Uterus (tissue), 2 donors: ENCODE measurements around the gene C11orf98.

Experiments
- POLR2A ChIP-seq, 2 donors: fragments of 450-650 bp; IDR thresholded peaks; one replicate each; pipeline ENCODE4 v1.6.1; 2016; ENCODE audit warnings: antibody characterized with exemption in 2 of 2, mild to moderate bottlenecking in 1 of 2, moderate library complexity in 1 of 2
- TF ChIP-seq, protein P1 (sequence below), 4 experiments: fragments of 200-600 bp in 2 of 4; fragments of 450-650 bp in 2 of 4; sonication (generic) in 2 of 4; IDR thresholded peaks; one replicate each; pipeline ENCODE4 v1.5.1; 2016 to 2019; ENCODE audit warnings: antibody characterized with exemption in 4 of 4, mild to moderate bottlenecking in 2 of 4, moderate library complexity in 1 of 4

DNA sequence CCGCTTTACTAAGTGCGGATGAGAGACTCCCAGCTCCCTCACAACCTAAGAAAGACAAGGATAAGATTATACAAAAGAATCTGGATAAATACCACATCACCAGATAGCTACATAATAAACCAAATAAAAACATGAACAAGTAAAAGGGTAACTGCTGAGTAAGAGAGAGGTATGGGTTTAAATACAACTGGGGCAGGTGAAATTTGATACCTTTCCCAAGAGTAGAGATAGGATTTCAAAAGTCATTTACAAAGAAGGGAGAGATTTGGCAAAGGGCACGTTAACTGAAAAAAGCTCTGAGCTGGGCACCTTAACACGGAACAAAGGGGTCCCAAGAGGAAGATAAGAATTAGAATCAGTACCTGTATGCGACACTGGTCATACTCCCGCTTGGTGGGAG, 12.1 kb upstream of the C11orf98 start:
- TF ChIP-seq, protein P1, sequence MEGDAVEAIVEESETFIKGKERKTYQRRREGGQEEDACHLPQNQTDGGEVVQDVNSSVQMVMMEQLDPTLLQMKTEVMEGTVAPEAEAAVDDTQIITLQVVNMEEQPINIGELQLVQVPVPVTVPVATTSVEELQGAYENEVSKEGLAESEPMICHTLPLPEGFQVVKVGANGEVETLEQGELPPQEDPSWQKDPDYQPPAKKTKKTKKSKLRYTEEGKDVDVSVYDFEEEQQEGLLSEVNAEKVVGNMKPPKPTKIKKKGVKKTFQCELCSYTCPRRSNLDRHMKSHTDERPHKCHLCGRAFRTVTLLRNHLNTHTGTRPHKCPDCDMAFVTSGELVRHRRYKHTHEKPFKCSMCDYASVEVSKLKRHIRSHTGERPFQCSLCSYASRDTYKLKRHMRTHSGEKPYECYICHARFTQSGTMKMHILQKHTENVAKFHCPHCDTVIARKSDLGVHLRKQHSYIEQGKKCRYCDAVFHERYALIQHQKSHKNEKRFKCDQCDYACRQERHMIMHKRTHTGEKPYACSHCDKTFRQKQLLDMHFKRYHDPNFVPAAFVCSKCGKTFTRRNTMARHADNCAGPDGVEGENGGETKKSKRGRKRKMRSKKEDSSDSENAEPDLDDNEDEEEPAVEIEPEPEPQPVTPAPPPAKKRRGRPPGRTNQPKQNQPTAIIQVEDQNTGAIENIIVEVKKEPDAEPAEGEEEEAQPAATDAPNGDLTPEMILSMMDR (IDR thresholded peaks at IDR 0.05): no peak
- no peak for TF ChIP-seq POLR2A (IDR thresholded peaks at IDR 0.05)
